Measurements from ENCODE around the gene DLST.

DLST gene

GRCh38 chr14:74836251-74836960, 45.3 kb upstream of the DLST start:
- H3K4me1 ChIP-seq (ENCODE audit: low read length): peaks cover 69% of the 10 kb centered on the region

GRCh38 chr14:74838166-74838565, 43.5 kb upstream of the DLST start:
- H4K20me1 ChIP-seq (ENCODE audit: insufficient read depth, low read length): no peaks in the 10 kb centered on the region
- peak overlapping the region; percentile 73 for H3K4me2 ChIP-seq (ENCODE audit: low read length)
- H2AFZ ChIP-seq (ENCODE audit: low read depth, low read length): no peak overlapping the region
- peaks cover 4% of the 10 kb centered on the region; the same call in 1 of the 2 replicates for H3K79me2 ChIP-seq (ENCODE audit: low read length)
- peak overlapping the region; percentile 40 for H3K4me3 ChIP-seq (ENCODE audit: low read length)
- H3K9me3 ChIP-seq (ENCODE audit: insufficient read depth, low read length): no peaks in the 10 kb centered on the region
- peaks cover 2% of the 10 kb centered on the region for H3K36me3 ChIP-seq (replicated peaks; ENCODE audit: low read depth, low read length)
- H3K9ac ChIP-seq (ENCODE audit: low read length): peak overlapping the region; percentile 15
- H3K27me3 ChIP-seq (ENCODE audit: low read depth, low read length): no peaks in the 10 kb centered on the region
- H3K27ac ChIP-seq (ENCODE audit: low read length): peak overlapping the region; percentile 78
- TF ChIP-seq CTCF (IDR thresholded peaks at IDR 0.05; ENCODE audit: low read depth, low read length): no peak
- no peak for TF ChIP-seq EZH2phosphoT487 (IDR thresholded peaks at IDR 0.05; ENCODE audit: low read depth)
- peaks cover 78% of the 10 kb centered on the region for H3K4me1 ChIP-seq (ENCODE audit: low read length)

More at GRCh38 chr14:74836251-74836960, 45.3 kb upstream of the DLST start:
- H2AFZ ChIP-seq (ENCODE audit: low read depth, low read length): no peak overlapping the region
- peak overlapping the region; percentile 78 for H3K27ac ChIP-seq (ENCODE audit: low read length)
- H3K27me3 ChIP-seq (ENCODE audit: low read depth, low read length): no peaks in the 10 kb centered on the region
- H4K20me1 ChIP-seq (ENCODE audit: insufficient read depth, low read length): no peaks in the 10 kb centered on the region
- peak overlapping the region; percentile 30; the same call in 1 of the 2 replicates for H3K9ac ChIP-seq (ENCODE audit: low read length)
- H3K4me3 ChIP-seq (ENCODE audit: low read length): peak overlapping the region; percentile 49
- H3K36me3 ChIP-seq (replicated peaks; ENCODE audit: low read depth, low read length): peaks cover 2% of the 10 kb centered on the region
- TF ChIP-seq CTCF (IDR thresholded peaks at IDR 0.05; ENCODE audit: low read depth, low read length) (no peak), EZH2phosphoT487 (IDR thresholded peaks at IDR 0.05; ENCODE audit: low read depth) (no peak)
- peaks cover 4% of the 10 kb centered on the region; the same call in 1 of the 2 replicates for H3K79me2 ChIP-seq (ENCODE audit: low read length)
- no peaks in the 10 kb centered on the region for H3K9me3 ChIP-seq (ENCODE audit: insufficient read depth, low read length)
- peak overlapping the region; percentile 73 for H3K4me2 ChIP-seq (ENCODE audit: low read length)

- no peak for TF ChIP-seq CTCF (IDR thresholded peaks at IDR 0.05; ENCODE audit: low read depth, low read length)
- TF ChIP-seq EZH2phosphoT487 (IDR thresholded peaks at IDR 0.05; ENCODE audit: low read depth): no peak
- Histone ChIP-seq H3K36me3 (replicated peaks; ENCODE audit: low read depth, low read length) (peaks cover 2% of the 10 kb centered on the region), H3K4me3 (ENCODE audit: low read length) (peak overlapping the region; percentile 53), H3K9ac (ENCODE audit: low read length) (peak overlapping the region; percentile 64; the same call in 1 of the 2 replicates), H3K4me2 (ENCODE audit: low read length) (peak overlapping the region; percentile 92), H3K4me1 (ENCODE audit: low read length) (peaks cover 64% of the 10 kb centered on the region), H4K20me1 (ENCODE audit: insufficient read depth, low read length) (no peaks in the 10 kb centered on the region), H3K27me3 (ENCODE audit: low read depth, low read length) (no peaks in the 10 kb centered on the region), H3K79me2 (ENCODE audit: low read length) (peaks cover 4% of the 10 kb centered on the region; the same call in 1 of the 2 replicates), H2AFZ (ENCODE audit: low read depth, low read length) (no peak overlapping the region), H3K27ac (ENCODE audit: low read length) (peak overlapping the region; percentile 94), H3K9me3 (ENCODE audit: insufficient read depth, low read length) (no peaks in the 10 kb centered on the region)
Measured at GRCh38 chr14:74840603-74841030, 41.1 kb upstream of the DLST start.
